EL (cell line): ENCODE results near the gene ATF5.

Experiments
- DNase-seq: peaks from one replicate; pipeline ENCODE4 v3.0.0-alpha.2; 2016

The ATF5 gene, protein sequence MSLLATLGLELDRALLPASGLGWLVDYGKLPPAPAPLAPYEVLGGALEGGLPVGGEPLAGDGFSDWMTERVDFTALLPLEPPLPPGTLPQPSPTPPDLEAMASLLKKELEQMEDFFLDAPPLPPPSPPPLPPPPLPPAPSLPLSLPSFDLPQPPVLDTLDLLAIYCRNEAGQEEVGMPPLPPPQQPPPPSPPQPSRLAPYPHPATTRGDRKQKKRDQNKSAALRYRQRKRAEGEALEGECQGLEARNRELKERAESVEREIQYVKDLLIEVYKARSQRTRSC

DNA sequence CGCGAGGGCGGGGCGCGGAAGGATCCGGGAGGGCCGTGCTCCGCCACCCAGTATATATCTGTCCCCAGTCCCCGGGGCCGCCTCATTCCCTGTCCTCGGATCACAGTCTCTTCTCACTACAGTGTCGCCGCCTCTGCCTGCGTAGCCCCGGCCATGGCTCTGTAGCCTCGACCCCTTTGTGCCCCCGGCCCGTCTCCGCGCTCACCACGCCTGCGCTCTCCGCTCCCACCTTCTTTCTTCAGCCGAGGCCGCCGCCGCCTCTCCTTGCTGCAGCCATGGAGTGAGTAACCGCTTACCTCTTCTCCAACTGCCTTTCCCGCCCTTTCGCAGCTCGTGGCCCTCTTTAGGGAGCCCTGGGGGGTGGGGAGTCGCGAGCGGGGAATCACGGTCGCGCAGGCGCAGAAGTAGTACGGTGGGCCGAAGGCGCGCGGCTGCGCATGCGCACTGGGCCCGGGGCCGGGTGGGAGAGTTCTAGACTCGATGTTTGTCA lies at the start of gene ATF5, which contains the start of gene NUP62:
Gene ATF5 (plus strand): TSS at position 85 of the 490 bp plus-strand sequence. CDS start 1,646 bp downstream, outside the sequence.
Gene NUP62 (minus strand): TSS at position 384 of the 490 bp plus-strand sequence. CDS start 19,697 bp downstream, outside the sequence.
- DNase-seq, result peak; percentile 90

DNA sequence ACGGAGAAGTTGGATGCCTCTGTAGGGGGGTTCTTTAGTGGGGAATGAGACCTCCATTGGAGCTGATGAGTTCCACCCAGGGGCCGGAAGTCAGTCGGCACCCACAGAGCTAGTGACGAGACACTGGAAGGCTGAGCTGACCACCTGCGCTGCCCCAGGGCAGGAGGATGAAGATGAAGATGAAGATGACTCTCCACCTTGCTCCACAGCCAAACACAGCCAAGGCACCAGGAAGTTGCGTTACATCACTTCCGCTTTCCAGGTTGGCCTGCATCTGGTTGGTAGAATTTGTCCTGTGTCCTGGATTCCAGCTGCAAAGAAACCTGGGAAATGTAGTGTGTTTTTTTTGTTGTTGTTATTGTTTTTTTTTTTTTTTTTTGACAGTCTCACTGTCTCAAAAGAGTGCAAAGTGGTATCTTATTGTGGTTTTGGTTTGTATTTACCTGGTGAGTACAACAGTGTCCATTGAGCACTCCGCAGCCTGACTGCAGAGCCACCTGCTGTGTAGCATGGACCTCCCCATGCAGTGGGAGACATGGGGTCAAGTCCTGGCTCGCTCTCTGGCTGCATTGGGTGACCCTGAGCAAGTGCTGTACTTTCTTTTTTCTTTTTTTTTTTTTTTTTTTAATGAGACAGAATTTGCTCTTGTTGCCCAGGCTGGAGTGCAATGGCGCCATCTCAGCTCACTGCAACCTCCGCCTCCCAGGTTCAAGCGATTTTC lies 49.6 kb upstream of the ATF5 start:
- no peak for DNase-seq

DNA sequence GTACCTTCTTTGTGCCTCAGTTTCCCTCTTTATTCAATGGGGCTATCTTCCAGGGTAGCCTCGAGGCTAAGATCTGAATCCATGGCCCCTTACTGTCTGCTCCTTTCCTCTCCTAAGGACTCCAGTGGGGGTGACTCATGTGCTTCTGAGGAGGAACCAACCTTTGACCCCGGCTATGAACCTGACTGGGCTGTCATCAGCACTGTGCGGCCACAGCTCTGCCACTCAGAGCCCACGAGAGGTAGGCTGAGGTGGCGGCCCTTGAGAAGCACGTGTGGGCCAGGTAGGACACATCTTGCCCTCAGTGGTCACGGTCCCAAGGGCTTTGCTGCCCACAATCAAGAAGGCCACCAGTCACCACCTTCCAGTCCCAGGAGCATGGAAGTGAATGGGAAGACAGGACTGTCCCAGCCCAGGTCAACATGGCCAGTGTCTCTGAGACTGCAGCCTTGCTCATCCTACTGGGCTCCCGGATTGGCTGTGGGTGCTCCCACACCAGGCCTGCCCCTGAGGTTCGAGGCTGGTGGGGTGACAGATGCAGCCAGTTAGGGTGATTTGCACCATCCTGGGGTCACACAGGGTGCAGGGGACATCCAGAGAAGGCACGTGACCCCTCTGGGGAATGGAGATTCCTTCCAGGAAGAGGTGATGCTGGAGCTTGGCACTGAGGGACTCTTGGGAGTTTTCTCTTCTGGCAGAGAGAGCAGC lies 48.7 kb upstream of the ATF5 start:
- no peak for DNase-seq

DNA sequence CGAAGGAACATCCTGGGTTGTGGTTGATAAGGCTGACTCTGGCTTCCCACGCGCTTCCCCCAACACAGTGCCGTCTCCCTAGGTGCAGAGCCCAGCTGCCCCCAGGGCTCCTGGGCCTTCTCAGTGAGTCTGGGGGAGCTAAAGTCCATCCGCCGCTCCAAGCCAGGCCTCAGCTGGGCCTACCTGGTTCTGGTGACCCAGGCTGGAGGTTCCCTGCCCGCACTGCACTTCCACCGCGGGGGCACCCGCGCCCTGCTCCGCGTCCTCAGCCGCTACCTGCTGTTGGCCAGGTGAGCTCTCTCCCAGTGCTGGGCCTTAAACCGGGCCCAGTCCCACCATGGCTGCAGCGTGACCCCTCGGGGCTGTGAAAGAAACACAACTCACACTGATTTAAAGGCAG lies 47.8 kb upstream of the ATF5 start:
- no peak for DNase-seq

DNA sequence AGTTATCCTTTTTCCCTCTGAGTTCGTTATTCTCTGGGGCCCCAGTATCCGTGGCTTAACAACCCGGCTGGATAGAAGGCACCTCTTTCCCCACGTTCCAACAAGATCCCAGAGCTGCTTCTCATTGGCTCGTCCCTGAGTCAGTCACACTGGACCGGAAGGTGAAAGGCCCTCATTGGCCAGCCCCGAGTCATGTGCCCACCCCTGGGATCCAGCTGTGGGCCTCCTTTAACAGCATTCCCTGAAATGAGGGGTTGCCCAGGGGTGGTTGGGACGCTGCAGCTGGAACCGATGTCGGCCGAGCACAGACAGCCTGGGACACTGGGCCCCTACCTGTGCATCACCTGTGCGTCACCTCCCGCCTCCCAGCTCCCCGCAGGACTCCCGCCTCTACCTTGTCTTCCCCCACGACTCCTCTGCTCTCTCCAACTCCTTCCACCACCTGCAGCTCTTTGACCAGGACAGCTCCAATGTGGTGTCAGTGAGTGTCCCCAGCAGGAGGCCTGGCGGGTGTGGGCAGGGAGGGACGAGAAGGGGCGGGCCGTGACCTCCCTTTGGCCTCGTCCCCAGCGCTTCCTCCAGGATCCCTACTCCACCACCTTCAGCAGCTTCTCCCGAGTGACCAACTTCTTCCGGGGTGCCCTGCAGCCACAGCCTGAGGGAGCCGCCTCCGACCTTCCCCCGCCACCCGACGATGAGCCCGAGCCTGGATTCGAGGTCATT lies 47.2 kb upstream of the ATF5 start:
- no peak for DNase-seq

DNA sequence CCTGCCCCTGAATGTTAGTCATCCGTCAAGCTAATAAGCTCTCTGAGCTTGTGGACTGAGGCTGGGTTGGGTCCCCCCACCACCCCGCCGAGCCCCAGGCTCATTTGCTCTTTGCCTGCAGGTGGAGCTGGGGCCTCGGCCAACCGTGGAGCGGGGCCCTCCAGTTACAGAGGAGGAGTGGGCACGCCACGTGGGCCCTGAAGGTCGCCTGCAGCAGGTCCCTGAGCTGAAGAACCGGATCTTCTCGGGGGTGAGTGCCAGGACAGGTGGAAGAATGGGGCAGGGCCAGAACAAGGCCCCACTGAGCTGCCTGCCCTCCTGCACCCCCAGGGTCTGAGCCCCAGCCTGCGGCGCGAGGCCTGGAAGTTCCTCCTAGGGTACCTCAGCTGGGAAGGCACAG lies 46.4 kb upstream of the ATF5 start:
- DNase-seq, result no peak

DNA sequence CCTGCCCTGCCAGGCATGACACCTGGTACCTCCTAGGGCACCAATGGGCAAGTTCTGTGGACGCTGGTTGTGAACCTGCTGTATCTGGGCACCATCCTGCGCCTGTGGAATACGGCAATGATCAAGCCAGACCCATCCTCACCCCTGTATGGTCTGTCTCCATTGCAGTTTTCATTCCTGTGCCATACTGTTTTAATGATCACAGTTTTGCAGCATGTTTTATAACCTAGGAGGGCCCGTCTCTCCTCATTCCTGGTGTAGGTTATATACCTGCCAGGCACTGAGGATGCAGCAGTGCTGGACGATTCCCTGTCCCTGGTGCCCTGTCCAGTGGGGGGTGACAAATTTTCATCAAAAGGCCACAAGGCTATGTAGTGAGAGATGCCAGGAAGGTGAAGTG lies 45.9 kb upstream of the ATF5 start:
- no peak for DNase-seq

DNA sequence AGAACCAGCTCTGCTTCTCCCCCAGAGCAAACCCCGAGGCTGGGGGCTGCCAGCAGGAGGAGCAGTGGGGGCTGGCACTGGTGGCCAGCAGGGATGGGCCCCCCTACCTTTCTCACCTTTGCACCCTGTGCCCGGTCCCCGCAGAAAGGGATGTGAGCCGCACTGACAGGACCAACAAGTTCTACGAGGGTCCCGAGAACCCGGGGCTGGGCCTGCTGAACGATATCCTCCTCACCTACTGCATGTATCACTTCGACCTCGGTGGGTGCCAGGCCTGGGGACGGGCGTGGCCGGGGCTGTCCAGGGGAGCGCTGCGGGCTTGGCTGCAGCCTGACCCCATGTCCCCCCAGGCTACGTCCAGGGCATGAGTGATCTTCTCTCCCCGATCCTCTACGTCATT lies 44.9 kb upstream of the ATF5 start:
- no peak for DNase-seq

DNA sequence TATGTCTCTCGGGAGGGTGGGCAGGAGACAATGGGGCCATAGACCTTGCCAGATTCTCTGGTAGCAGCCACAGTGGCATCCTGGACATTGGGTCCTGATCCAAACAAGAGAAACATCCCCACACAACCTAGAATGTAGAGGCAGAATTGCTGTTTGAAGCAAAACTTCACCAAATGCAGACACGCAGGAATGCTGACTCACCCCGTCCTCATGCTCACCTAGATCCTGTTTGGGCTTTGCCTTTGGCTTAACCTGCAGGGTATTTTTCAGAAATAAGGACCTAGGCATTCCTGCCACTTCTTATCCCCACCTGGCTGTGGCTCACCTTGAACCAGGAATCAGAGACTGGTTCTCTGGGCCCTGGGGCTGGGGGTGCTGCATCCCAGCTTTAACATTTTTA lies 44.2 kb upstream of the ATF5 start:
- no peak for DNase-seq

DNA sequence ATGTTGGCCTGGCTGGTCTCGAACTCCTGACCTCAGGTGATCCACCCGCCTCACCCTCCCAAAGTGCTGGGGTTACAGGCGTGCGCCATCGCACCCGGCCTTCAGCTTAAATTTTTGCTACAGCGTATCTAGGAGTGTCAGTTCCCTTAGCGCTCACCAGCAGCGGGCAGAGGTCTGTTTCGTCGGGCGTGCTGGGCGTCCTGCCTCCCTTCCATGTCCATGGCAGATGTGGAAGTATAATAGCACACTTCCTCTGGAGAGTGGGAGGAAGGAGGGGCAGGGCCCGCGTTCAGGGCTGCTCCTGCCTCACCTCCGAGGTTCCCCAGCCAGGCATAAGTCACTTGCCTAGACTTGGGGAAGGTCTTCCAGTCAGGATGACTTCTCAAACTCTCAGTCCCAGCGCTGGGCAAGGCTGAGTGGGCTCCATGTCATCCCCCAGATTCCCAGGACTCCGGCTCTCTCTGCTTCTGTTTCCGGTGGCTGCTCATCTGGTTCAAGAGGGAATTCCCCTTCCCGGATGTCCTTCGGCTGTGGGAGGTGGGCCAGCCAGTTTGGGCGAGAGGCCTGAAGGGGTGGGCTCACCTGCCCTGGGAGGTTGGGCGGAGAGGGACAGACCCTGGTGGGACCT lies 41.9 kb upstream of the ATF5 start:
- DNase-seq, result no peak

DNA sequence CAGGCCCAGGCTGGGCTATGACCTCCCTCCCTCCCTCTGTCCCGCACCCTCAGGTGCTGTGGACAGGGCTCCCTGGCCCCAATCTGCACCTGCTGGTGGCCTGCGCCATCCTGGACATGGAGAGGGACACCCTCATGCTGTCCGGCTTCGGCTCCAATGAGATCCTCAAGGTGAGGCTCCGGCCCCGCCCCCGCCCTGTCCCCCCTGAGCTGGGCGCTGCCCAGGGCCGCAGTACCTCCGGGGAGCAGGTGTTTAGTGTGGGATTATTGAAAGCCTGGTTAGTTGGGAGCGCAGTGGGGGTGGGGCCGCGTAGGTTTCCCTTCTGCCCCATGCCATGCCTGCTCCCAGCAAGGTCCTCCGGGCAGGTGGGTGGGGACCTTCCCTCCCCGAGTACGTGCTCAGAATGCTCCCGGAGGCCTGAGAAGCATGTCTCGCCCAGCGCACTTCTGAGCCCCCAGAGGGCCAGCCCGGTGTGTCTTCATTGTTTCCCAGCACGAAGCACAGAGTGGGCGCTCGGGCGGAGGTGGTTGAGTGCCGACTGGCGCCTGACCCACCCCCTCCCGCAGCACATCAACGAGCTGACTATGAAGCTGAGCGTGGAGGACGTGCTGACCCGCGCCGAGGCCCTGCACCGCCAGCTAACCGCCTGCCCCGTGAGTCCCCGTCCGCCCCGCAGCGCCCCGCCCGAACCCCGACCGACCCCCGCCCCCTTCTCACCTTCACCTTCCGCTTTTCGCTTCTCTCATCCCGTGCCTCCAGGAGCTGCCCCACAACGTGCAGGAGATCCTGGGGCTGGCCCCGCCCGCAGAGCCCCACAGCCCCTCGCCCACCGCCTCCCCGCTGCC lies 41.1 kb upstream of the ATF5 start:
- DNase-seq, result no peak

DNA sequence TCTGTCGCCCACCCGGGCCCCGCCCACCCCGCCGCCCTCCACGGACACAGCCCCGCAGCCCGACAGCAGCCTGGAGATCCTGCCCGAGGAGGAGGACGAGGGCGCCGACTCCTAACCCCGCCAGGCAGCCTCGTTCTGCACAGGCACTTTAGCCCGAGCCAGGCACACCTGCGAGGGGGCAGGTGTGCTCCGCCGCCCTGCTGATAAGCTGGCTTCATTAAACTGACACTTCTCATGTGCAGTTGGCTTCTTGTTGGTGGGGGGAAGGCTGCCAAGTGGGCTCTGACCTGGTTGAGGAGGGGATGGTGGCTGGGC lies 40.5 kb upstream of the ATF5 start:
- DNase-seq, result no peak

DNA sequence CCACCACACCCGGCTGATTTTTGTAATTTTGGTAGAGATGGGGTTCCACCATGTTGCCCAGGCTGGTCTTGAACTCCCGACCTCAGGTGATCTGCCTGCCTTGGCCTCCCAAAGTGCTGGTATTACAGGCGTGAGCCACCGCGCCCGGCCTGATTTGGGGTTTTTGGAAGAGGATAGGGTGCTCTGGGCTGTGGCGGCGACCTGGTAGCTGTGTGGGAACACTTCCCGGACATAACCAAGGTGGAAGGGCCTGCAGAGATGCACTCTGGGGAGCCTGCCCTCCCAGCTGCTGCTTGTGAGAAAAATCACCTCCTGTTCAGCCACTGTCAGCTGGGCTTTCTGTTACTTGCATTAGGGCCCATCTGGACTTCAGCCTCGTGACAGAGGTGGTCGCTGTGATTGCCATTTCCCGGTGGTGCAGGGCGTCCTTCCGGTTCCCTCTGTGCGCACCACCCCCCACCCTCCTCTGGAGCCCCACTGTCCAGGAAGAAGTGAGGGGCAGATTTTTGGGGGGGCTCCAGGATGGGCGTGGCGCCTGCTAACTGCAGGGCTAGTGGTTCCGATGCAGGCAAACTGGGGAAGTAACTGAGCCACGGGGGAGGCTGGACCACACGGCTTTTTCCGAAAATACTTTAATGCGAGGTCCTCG lies 39.8 kb upstream of the ATF5 start:
- no peak for DNase-seq

DNA sequence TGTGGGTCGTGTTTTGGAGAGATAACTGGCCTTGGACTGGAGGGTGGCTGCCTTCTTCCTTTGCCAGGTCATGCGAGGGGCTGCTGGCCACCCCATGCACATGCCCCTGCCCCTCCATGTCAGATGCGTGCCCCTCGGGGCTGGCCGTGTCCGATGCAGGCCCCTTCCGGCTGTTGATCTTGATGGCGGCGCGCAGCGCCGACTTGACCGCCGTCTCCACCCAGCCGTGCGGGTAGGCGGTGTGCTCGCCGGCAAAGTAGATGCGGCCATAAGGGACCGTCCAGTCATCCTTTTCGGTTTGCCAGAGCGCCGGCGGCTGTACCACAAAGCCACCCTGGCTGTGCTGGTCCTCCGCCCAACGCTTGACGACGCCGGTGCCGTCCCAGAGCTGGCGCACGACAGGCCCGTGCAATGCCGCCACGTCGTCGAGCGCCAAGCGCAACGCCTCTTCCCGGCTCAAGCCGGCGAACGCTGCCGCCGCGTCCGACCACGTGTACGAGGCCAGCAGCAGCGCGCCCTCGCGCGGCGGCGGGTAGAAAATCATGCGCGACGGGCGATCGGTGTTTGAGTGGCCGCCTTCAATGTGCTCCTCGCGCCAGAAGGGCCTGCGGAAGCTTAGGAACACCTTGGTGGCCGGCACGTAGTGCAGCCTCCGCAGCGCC lies 39.2 kb upstream of the ATF5 start:
- DNase-seq, result peak; percentile 38

DNA sequence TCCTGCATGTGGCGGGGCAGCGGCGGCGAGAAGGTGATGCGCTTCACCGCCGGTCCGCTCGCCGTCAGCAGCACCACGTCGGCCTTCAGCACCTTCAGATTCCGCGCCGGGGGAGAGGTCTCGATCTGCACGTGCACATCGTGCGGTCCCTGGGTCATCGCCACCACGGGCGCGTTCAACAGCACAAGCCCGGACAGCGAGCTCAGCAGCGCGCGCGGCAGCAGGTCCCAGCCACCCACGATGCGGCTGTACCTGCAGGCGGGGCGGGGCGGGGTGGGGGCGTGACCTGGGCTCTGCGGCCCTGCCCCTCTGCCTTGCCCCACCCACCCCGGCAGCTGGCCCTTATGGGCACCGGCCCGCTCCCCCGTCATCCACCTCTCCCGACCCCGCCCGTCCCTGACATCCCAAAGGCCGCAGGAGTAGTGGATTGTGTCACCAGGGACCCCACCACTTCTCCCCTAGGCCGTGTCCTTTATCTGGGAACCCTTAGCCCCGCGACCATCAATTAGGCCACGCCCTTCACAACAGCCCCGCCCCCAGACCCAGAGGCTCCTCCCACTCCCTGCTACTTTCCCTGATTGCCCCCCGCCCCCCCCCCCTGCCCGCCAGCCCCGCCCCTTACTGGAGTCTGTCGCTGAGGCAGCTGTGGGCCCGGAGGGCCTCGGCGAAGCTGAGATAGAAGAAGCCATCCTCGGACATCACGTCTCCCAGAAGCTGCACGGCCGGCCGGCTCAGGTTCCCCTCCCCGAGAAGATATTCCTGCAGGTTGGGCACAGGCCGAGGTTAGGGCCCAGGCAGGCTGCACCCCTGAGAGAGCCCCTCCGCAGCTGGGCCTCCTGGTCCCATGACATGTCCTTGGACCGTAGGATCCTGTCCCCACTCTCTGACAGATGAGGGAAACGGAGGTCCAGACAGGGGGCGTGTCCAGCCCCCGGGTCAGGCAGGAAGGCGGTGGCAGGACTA lies 38.4 kb upstream of the ATF5 start:
- DNase-seq, result no peak

DNA sequence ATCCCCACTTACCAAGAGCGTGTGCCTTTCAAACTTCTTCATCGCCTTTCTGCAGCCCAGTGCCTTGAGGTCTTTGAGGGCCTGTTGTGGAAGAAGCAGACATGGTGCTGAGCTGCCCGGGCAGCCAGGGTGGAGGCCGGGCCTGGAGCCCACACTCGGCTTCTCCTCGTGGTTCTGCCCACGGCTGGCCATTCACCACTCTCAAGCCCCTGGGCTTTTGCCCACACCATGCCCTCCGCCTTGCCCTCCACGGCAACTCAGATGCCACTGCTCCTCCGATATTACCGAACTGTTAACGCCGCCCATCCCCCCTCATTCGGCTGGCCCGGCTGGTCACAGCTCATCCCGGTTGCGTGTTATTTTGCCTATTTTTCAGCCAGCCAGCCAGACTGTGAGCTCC lies 37.6 kb upstream of the ATF5 start:
- DNase-seq, result no peak

DNA sequence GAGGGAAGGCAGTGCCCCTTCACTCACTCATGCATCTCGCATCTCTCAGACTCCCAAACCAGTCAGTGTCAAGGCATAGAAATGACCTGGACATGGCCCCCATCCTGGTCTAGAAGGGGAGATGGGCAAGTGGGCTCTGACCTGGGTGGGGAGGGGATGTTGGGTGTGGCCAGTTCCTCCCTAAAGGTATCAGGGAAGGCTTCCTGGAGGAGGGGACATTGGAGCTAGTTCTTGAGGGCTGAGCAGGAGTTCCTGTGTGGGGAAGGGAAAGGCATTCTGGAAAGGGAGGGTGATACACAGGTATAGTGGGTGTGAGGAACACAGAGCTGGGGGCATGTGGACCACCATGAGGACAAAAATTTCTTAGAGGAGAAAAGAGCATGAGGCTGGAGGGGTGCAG lies 36.3 kb upstream of the ATF5 start:
- DNase-seq, result no peak

DNA sequence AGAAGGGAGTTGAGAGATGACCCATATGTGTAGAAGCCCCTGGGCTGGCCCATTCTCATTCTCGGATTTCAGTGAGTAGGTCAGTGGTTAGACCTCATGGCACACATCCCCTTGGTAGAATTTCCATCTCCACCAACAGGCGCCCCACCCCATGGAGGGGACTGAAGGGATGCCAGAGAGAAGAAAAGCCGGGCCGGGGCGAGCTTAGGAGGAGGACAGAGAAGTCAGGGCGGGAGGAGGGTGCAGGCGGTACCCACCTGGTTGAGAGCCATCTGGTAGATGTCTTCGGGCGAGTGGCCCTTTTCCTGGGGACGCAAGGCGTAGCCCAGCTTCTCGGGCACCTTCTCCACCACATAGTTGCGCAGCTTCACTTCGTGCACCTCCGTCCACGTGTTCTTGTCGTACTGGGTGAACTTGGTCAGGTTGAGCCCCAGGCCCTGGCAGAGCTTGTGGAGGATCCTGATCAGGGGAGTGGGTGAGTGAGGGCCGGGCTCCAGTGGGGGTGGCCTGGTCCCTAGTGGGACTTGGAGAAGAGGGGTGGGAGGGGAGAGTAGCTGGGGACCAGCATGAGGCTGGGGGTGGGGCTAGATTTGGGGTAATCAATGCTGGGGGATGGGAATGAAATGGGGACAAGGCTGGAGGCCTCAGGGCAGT lies 34.9 kb upstream of the ATF5 start:
- no peak for DNase-seq
